GM18517 (cell line): ENCODE results near the gene SUPT6H.
"Not testable (repeated sequence)": the region's sequence is repeated elsewhere in the genome, so short reads cannot be mapped to it uniquely, and the experiment has no call there.

Source experiments
- ATAC-seq: cut with Tn5 transposase; IDR thresholded peaks from one replicate; pipeline ENCODE4 v1.9.1; 2021; ENCODE audit warnings: mild to moderate bottlenecking, moderate library complexity; ENCODE audit not compliant: unreplicated experiment

Gene SUPT6H

GRCh38 chr17:28734712-28735241 lies 72.8 kb downstream of the SUPT6H start:
- ATAC-seq, result no peak

GRCh38 chr17:28735242-28735722 lies 73.3 kb downstream of the SUPT6H start:
- ATAC-seq, result no peak

- not testable (repeated sequence) for ATAC-seq
Observed at GRCh38 chr17:28735913-28736769, 74.1 kb downstream of the SUPT6H start.

- no peak for ATAC-seq
Observed at GRCh38 chr17:28737316-28737715, 75.3 kb downstream of the SUPT6H start.

- peak; percentile 62 for ATAC-seq
Observed at GRCh38 chr17:28737770-28738679, 76.0 kb downstream of the SUPT6H start.

GRCh38 chr17:28738680-28739384 lies 76.8 kb downstream of the SUPT6H start:
- no peak for ATAC-seq

GRCh38 chr17:28740406-28741357 lies 78.7 kb downstream of the SUPT6H start:
- ATAC-seq, result no peak

- no peak for ATAC-seq
Observed at GRCh38 chr17:28741358-28742349, 79.6 kb downstream of the SUPT6H start.

- peak; percentile 42 for ATAC-seq
Observed at GRCh38 chr17:28743243-28744103, 81.5 kb downstream of the SUPT6H start, which contains the start of gene TRAF4. TSS of gene TRAF4 (plus strand) at chr17:28744011. CDS start at chr17:28744113, 102 bp downstream.

- peak; percentile 23 for ATAC-seq
Observed at GRCh38 chr17:28744104-28744971, 82.3 kb downstream of the SUPT6H start.

GRCh38 chr17:28744972-28745785 lies 83.2 kb downstream of the SUPT6H start:
- no peak for ATAC-seq

- ATAC-seq, result no peak
Observed at GRCh38 chr17:28745786-28746411, 83.9 kb downstream of the SUPT6H start.

GRCh38 chr17:28746611-28747050 lies 84.6 kb downstream of the SUPT6H start:
- ATAC-seq, result no peak

GRCh38 chr17:28747051-28747691 lies 85.2 kb downstream of the SUPT6H start:
- no peak for ATAC-seq
